GM12872 (cell line): Measurements from ENCODE around the gene MDM4.

ENCODE experiments used
- TF ChIP-seq, protein P1 (sequence below): IDR thresholded peaks from 3 replicates; pipeline ENCODE4 v1.5.1; 2011; ENCODE audit warnings: low read depth, mild to moderate bottlenecking, low read length, moderate library complexity; ENCODE audit not compliant: insufficient read depth

MDM4 gene

DNA sequence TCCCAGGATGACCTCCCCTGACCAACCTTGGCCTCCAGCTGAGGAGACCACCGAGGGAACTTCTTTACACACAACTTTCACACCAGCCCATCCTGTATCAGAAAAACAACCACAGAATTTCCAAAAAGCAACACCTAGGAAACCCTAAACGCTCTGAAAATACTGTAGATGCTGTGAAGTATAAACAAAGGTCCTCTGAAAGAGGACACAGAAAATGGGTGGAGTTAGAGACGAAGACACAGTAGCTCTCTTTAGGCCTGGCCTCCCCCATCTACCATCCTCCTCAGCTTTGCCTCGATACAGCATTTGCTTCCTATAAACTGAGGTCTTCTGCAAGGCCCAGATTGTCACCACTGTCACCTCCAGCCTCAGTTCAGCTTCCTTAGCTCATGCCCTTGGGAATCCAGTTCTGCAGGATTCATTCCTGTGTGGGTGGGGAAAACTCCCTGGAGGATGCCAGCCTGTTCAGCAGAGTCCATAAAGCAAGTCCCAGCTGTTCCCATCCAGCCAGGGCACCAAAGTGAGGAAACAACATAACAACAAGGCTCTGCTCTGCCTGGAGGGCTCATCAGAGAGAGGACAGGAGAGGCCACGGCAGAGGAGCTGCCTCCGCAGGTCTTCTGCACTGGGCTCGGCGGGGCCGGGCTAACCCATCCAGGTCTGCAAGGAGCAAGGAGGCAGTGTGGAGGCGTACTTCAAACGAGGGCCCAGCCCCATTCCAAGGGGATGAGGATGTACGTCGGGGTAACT lies 36.6 kb upstream of the MDM4 start:
- TF ChIP-seq, protein P1, sequence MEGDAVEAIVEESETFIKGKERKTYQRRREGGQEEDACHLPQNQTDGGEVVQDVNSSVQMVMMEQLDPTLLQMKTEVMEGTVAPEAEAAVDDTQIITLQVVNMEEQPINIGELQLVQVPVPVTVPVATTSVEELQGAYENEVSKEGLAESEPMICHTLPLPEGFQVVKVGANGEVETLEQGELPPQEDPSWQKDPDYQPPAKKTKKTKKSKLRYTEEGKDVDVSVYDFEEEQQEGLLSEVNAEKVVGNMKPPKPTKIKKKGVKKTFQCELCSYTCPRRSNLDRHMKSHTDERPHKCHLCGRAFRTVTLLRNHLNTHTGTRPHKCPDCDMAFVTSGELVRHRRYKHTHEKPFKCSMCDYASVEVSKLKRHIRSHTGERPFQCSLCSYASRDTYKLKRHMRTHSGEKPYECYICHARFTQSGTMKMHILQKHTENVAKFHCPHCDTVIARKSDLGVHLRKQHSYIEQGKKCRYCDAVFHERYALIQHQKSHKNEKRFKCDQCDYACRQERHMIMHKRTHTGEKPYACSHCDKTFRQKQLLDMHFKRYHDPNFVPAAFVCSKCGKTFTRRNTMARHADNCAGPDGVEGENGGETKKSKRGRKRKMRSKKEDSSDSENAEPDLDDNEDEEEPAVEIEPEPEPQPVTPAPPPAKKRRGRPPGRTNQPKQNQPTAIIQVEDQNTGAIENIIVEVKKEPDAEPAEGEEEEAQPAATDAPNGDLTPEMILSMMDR: no peak

DNA sequence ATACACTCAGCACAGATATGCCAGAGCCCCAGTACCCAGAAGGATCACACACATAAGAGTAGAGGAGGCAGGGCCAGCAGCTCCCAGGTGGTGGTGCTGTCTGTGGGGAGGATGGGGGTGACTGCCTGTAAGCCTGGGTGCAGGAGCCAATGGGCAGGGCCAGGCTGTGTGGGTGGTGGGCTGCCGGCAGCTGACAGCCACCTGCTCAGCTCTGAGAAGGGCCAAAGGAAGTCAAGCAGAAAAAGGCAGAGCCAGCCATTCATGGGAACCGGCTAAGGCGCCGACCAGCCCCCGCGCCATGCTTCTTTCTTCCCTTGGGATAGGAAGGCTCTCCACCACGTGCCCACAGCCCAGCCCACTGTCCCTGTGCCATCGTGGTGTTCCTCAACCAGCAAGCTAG lies 35.7 kb upstream of the MDM4 start:
- TF ChIP-seq, protein P1: peak; percentile 54

DNA sequence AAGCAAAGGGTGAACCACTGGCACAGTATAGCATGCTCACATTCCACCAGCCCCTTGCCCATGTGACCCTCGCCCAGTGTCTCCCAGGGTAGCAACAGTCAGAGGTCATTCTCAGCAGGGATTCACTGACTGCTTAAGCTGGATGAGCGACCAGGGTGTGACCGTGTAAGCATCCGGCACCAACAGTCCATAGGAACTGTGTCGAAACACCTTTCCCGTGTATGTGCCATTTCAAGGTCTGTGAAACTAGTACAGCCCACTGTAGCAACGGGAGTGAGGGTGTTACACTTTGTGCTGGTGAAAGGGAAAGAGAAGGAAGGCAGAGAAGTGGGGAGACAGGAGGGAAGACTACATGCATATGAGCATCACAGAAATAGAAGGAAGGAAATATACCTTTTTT lies 32.4 kb upstream of the MDM4 start:
- TF ChIP-seq, protein P1: no peak

DNA sequence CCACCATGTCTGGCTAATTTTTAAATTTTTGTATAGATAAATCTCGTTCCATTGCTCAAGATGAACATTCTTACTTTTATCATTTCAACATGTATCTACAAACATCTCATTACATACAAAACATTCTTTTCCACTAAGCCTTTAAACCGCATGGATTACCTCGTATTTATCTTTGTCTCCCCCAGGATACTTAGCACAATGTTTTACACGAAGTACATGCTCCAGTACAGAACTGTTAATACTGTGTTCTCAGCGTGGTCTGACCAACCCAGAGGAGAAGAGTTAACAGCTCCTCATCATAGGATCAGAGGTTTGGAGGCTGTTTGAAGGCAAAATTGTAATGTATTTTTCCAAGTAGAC lies 29.0 kb upstream of the MDM4 start:
- TF ChIP-seq, protein P1: no peak

DNA sequence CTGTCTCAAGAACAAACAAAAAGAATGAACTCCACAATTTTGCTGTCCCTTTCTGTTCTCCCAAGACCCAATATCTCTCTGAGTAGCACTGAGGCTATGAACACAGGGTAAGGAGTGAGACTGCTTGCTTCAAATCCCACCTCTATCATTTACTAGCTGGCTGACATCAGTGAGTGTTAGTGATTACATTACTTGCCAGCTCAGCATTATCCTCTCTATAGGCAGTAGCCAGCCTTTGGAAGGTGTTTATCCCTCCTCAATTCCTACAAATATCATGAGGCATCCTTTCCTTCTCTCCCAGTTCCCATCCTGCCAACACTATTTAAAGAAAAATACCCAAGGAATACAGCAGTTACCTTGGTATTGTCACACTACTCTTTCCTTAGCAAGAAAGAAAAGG lies 24.6 kb upstream of the MDM4 start:
- TF ChIP-seq, protein P1: no peak

DNA sequence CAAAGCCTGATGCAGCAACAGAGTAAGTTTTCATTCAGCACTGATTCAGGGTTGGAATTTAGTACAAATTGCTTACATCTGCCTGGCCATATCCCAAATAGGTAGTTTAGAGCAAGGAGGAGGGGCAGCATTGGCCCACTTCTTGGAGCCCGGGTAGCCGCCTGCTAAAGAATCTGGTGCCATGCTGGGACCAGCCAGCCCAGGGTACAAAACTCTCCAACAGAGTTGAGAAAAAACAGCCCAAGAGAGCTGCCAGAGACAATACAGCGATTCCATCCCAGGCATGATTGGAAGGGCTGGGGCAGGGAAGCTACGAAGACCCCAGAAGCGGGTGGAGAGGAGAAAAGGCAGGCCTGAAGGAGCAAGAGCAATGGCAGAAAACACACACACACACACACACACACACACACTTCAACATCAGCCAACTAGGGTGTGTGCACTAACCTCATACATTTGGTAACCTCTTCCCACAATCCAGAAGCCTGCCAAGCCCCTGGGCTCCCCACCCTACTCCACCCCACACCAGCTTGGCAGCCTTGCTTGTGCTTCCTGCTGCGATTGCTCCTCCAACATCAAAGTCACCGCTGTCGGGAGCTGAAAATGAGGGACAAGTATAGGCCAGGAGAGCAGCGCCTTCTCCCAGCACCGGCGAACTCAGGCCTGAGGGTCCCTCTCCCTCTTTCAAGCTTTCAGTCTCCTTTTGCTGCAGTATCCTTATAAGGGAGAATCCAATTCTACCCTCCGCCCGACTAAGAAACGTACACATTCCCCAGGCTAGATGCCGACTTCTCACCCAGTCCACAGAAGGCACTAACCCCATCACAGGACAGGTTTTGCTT lies 22.8 kb upstream of the MDM4 start:
- TF ChIP-seq, protein P1: no peak

DNA sequence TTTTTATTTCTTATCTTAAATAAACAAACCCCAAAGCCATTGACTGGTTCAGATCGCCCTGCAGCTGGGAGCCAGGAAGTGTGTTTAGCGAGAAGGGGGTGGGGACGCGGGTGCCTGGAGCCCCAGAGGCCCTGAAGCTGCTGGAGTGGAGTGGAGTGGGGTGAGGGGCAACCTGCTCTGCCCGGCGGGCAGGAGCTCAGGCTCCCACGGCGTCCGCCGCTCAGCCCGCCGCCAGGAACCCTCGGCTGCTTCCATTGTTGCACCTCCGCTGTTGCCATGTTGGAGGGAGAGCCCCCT lies 22.3 kb upstream of the MDM4 start:
- TF ChIP-seq, protein P1: no peak
